GM13976 (cell line): Measurements from ENCODE around the gene TMEM163.

Experiments
- DNase-seq: peaks from one replicate; pipeline ENCODE4 v3.0.0; 2012; ENCODE audit warnings: low spot score
- CTCF ChIP-seq: IDR thresholded peaks from 2 replicates; pipeline ENCODE4 v1.5.1; 2012; ENCODE audit warnings: borderline replicate concordance, mild to moderate bottlenecking; ENCODE audit not compliant: insufficient read depth; ENCODE audit errors: extremely low read depth, missing control alignments, control extremely low read depth
- in situ Hi-C: fragments of 300-500 bp; cut with MboI; formaldehyde crosslinking; loops from one replicate; pipeline ENCODE4 v1.12.0; 2022; ENCODE audit warnings: low sequenced_read_pairs, mixed read lengths, inconsistent platforms; ENCODE audit not compliant: unreplicated experiment

The TMEM163 gene

GRCh38 chr2:134500211-134500935 lies 218.4 kb downstream of the TMEM163 start:
- in situ Hi-C loops: no loop called here
- DNase-seq: no peak
- TF ChIP-seq CTCF: no peak

- TF ChIP-seq CTCF: no peak
- no peak for DNase-seq
- in situ Hi-C loops: no loop called here
Observed at GRCh38 chr2:134499307-134499926, 219.4 kb downstream of the TMEM163 start.

- no peak for DNase-seq
- TF ChIP-seq CTCF: no peak
- in situ Hi-C loops: no loop called here
Observed at GRCh38 chr2:134498654-134499053, 220.1 kb downstream of the TMEM163 start.

- in situ Hi-C loops: no loop called here
- TF ChIP-seq CTCF: no peak
- DNase-seq: no peak
Observed at GRCh38 chr2:134493797-134494196, 225.0 kb downstream of the TMEM163 start.

- in situ Hi-C loops: no loop called here
- no peak for DNase-seq
- TF ChIP-seq CTCF: no peak
Observed at GRCh38 chr2:134491771-134492441, 226.9 kb downstream of the TMEM163 start.

- no peak for DNase-seq
- no peak for TF ChIP-seq CTCF
- in situ Hi-C loops: no loop called here
Observed at GRCh38 chr2:134491022-134491421, 227.8 kb downstream of the TMEM163 start.
